Colonic mucosa (tissue), 4 donors: ENCODE results near the gene ACY1. TPM values are rescaled to one million over a fixed set of nuclear protein-coding genes. Genes with fewer than 3 reads are reported as not detected.

ENCODE experiments used
- DNase-seq: peaks from one replicate; pipeline ENCODE4 v3.0.0-alpha.2; 2020
- H3K27ac ChIP-seq: fragments of 200-600 bp; one replicate; pipeline ENCODE4 v1.8.0; 2021
- H3K27me3 ChIP-seq: fragments of 200-600 bp; one replicate; pipeline ENCODE4 v1.8.0; 2021
- H3K36me3 ChIP-seq: fragments of 200-600 bp; one replicate; pipeline ENCODE4 v1.8.0; 2021
- H3K4me1 ChIP-seq: fragments of 200-600 bp; one replicate; pipeline ENCODE4 v1.8.0; 2021; ENCODE audit warnings: mild to moderate bottlenecking
- H3K4me3 ChIP-seq: fragments of 200-600 bp; one replicate; pipeline ENCODE4 v1.8.0; 2021
- H3K9ac ChIP-seq, 2 donors: one replicate each; pipeline ENCODE4 v1.7.0; 2013; ENCODE audit warnings: control low read depth in 2 of 2, low read depth in 2 of 2, low read length in 2 of 2
- H3K9me3 ChIP-seq: fragments of 200-600 bp; one replicate; pipeline ENCODE4 v1.8.0; 2021
- intact Hi-C: fragments of 100-400 bp; cut with DNase I; formaldehyde crosslinking; loops from one replicate; pipeline ENCODE4 v1.14.1; 2022
- total RNA-seq, 2 donors: library from RNA; stranded (reverse); fragmentation: NEBNext Ultra II Directional in 1 of 2; extraction: Animal tissue kit (Norgen Biotek cat#: 25700) in 1 of 2; gene quantifications; one replicate each; pipeline ENCODE4 v1.2.1, GENCODE V29; 2021
- TF ChIP-seq, protein P1 (sequence below): fragments of 200-600 bp; IDR thresholded peaks from one replicate; pipeline ENCODE4 v1.8.0; 2022; ENCODE audit warnings: antibody characterized with exemption, mild to moderate bottlenecking
- donor health status: healthy.
- donor health status: DM: no; HTN: no; CAD: no.
- donor health status: DM: no; HTN: no; CAD: no.

The ACY1 gene
- total RNA-seq, 2 donors from 2014 or later: 137 to 153 TPM

DNA sequence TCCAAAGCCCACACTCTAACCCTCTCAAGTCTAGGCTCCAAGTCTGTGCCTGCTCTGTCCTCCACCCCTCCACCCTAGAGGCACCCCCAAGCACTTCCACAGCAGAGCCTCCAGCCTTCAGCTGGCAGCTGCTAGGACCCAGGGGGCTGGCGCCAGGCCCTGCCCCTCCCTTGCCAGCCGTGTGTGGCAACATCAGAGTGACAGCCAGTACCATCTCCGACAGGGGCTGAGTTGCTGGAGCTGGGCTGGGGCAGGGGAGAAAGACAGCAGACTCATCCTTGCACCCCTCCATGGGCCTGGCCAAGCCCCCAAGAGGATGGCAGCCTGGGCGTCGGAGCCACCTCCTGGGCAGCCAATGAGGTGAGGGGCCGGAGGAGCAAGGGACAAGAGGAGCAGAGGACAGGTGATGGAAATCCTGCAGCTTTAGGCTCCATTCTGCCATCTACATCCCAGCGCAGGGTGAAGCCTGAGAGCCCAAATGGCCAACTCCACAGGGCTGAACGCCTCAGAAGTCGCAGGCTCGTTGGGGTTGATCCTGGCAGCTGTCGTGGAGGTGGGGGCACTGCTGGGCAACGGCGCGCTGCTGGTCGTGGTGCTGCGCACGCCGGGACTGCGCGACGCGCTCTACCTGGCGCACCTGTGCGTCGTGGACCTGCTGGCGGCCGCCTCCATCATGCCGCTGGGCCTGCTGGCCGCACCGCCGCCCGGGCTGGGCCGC lies 28.0 kb upstream of the ACY1 start, which contains the start of gene GPR62:
Gene GPR62, plus strand, starts transcription at position 207 of the 718 bp plus-strand sequence. Its CDS starts 272 bp downstream, at position 479.
- intact Hi-C loops: no loop called here
- Histone ChIP-seq H3K27ac (no peak within 1 kb of the TSS), H3K36me3 (no peaks in the 10 kb centered on the region), H3K9ac (peak within 1 kb of the TSS in 1 of 2 donors; percentile 67), H3K4me1 (peaks cover 6% of the 10 kb centered on the region), H3K27me3 (no peaks in the 10 kb centered on the region), H3K4me3 (peak within 1 kb of the TSS; percentile 32), H3K9me3 (no peaks in the 10 kb centered on the region)
- TF ChIP-seq, protein P1, sequence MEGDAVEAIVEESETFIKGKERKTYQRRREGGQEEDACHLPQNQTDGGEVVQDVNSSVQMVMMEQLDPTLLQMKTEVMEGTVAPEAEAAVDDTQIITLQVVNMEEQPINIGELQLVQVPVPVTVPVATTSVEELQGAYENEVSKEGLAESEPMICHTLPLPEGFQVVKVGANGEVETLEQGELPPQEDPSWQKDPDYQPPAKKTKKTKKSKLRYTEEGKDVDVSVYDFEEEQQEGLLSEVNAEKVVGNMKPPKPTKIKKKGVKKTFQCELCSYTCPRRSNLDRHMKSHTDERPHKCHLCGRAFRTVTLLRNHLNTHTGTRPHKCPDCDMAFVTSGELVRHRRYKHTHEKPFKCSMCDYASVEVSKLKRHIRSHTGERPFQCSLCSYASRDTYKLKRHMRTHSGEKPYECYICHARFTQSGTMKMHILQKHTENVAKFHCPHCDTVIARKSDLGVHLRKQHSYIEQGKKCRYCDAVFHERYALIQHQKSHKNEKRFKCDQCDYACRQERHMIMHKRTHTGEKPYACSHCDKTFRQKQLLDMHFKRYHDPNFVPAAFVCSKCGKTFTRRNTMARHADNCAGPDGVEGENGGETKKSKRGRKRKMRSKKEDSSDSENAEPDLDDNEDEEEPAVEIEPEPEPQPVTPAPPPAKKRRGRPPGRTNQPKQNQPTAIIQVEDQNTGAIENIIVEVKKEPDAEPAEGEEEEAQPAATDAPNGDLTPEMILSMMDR: no peak
- DNase-seq: no peak

DNA sequence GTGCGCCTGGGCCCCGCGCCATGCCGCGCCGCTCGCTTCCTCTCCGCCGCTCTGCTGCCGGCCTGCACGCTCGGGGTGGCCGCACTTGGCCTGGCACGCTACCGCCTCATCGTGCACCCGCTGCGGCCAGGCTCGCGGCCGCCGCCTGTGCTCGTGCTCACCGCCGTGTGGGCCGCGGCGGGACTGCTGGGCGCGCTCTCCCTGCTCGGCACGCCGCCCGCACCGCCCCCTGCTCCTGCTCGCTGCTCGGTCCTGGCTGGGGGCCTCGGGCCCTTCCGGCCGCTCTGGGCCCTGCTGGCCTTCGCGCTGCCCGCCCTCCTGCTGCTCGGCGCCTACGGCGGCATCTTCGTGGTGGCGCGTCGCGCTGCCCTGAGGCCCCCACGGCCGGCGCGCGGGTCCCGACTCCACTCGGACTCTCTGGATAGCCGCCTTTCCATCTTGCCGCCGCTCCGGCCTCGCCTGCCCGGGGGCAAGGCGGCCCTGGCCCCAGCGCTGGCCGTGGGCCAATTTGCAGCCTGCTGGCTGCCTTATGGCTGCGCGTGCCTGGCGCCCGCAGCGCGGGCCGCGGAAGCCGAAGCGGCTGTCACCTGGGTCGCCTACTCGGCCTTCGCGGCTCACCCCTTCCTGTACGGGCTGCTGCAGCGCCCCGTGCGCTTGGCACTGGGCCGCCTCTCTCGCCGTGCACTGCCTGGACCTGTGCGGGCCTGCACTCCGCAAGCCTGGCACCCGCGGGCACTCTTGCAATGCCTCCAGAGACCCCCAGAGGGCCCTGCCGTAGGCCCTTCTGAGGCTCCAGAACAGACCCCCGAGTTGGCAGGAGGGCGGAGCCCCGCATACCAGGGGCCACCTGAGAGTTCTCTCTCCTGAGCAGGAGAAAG lies 27.2 kb upstream of the ACY1 start:
- TF ChIP-seq, protein P1: no peak
- no peak for DNase-seq
- H3K4me3 ChIP-seq: peak overlapping the region; percentile 32
- peak overlapping the region; percentile 53 to 67 for H3K9ac ChIP-seq
- no peaks in the 10 kb centered on the region for H3K36me3 ChIP-seq
- no peaks in the 10 kb centered on the region for H3K9me3 ChIP-seq
- no peak overlapping the region for H3K27ac ChIP-seq
- no peaks in the 10 kb centered on the region for H3K27me3 ChIP-seq
- peaks cover 6% of the 10 kb centered on the region for H3K4me1 ChIP-seq
- intact Hi-C loops: no loop called here

DNA sequence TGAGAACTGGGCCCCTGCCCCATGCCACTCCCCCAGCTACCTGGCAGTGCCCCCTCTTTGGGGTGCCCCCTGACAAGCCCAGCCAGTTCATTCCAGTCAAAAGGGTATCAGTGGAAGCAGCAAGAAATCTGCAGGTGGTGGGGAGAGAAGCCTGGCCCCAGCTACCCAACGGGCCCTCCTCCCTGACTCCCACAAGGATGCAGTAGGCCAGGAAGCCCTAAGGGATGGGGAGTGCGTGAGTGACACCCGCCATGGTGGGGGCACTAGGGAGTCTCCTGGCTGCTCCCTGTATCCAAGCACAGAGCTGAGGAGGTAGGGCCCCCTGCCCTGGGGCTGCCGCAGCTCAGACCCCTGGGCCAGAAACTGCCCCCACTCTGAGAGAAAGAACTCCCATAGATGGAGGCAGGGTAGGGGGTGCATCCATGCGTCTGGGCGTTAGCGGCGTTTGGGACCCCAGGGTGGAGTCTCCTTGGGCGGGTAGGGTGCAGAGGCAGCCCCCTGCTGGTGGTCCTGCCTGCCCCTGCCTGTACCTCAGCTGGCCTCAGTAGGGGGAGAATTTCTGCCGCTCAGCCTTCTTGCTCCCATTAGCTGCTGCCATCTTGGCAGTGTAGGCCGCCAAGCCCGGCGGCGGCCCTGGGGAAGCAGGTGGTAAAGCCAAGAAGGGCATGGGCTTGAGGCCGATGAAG lies 25.7 kb upstream of the ACY1 start:
- H3K36me3 ChIP-seq: no peaks in the 10 kb centered on the region
- intact Hi-C loops: no loop called here
- no peak for DNase-seq

DNA sequence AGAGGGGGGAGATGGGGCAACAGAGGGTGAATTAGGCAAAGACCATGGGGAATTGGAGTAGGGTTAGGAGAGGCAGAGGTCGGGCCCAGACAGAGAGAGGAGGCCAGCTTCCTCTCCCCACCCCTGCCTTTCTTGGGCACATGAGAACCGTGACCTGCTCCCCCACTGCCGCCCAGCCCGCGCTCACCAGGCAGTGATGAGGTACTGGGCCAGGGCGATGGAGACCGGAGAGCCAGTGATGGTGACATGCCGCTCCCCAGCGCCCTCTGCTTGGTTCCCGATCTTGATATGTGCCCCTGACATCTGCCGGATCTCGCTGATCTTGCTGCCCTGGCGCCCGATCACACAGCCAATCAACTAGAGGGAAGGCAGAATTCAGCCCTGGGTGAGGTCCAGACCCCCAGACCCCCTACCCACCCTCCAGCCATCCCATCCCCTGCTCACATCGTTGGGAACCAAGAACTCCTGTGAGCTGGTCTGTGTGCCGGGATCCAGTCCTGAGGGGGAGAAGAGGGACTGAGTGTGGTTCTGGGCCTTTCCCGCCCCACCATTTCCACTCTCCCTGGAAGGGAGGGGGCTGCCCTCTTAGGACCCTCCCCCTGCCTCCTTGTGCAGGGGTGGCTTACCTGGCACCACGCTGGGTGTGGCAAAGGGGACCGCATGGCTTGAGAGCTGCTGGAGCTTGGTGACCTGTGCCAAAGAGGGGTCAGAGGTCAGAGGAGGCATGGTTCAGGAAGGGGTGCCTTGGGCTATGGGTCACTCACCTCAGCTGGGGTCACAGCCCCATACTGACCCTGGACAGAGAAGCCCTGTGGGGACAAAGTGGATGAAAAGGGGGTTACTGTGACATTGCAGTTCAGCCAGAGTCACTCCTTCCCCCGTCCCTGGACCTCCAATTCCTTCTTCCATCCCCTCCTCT lies 24.5 kb upstream of the ACY1 start:
- no peaks in the 10 kb centered on the region for H3K27me3 ChIP-seq
- peaks cover 6% of the 10 kb centered on the region for H3K4me1 ChIP-seq
- intact Hi-C loops: no loop called here
- no peaks in the 10 kb centered on the region for H3K9me3 ChIP-seq
- DNase-seq: no peak
- no peaks in the 10 kb centered on the region for H3K36me3 ChIP-seq
- no peak overlapping the region for H3K27ac ChIP-seq
- no peak overlapping the region for H3K9ac ChIP-seq
- no peak overlapping the region for H3K4me3 ChIP-seq
- TF ChIP-seq, protein P1: no peak

More for the DNA sequence above, 25.7 kb upstream of the ACY1 start:
- H3K27ac ChIP-seq: no peak overlapping the region
- H3K27me3 ChIP-seq: no peaks in the 10 kb centered on the region
- H3K4me1 ChIP-seq: peaks cover 6% of the 10 kb centered on the region
- H3K9ac ChIP-seq: no peak overlapping the region
- H3K9me3 ChIP-seq: no peaks in the 10 kb centered on the region
- H3K4me3 ChIP-seq: no peak overlapping the region
- TF ChIP-seq, protein P1: no peak
